CD8-positive, alpha-beta memory T cell (primary cell): ENCODE results near the gene RIN3. TPM values are rescaled to one million over a fixed set of nuclear protein-coding genes. Genes with fewer than 3 reads are reported as not detected.

ENCODE experiments used
- CTCF ChIA-PET: fragments of 350-600 bp; sonication (Branson Sonifier 250); formaldehyde crosslinking; loops from one replicate; lab custom pipeline; 2021; ENCODE audit warnings: antibody characterized with exemption; lab: Charles Lee
- POLR2A ChIA-PET: fragments of 350-600 bp; sonication (Branson Sonifier 250); formaldehyde crosslinking; loops from one replicate; lab custom pipeline; 2021; ENCODE audit warnings: antibody characterized with exemption; lab: Charles Lee
- DNase-seq, 5 donors: peaks; one replicate each; pipeline versions ENCODE4 v3.0.0 to v3.0.0-alpha.2; 2020 to 2022; ENCODE audit warnings: mixed read lengths in 1 of 5
- H3K27ac ChIP-seq: one replicate; pipeline ENCODE4 v1.7.0; 2013; ENCODE audit warnings: low read depth, mild to moderate bottlenecking, low read length, moderate library complexity
- H3K27me3 ChIP-seq: 2 replicates; pipeline ENCODE4 v1.7.0; 2013; ENCODE audit warnings: low read length, mild to moderate bottlenecking; ENCODE audit not compliant: insufficient read depth, poor library complexity, severe bottlenecking
- H3K36me3 ChIP-seq: 2 replicates; pipeline ENCODE4 v1.7.0; 2013; ENCODE audit warnings: mild to moderate bottlenecking, low read length, moderate library complexity; ENCODE audit not compliant: insufficient read depth
- H3K4me1 ChIP-seq: 2 replicates; pipeline ENCODE4 v1.7.0; 2013; ENCODE audit warnings: mild to moderate bottlenecking, low read length, moderate library complexity; ENCODE audit not compliant: insufficient read depth
- H3K4me3 ChIP-seq: 2 replicates; pipeline ENCODE4 v1.7.0; 2013; ENCODE audit warnings: mild to moderate bottlenecking, low read length
- H3K9me3 ChIP-seq: 2 replicates; pipeline ENCODE4 v1.7.0; 2013; ENCODE audit warnings: mild to moderate bottlenecking, low read length
- H3K27ac Mint-ChIP-seq, 8 donors: one replicate each; pipeline ENCODE4 v1.8.0; 2020 to 2021; ENCODE audit warnings: mixed read lengths in 8 of 8, mild to moderate bottlenecking in 6 of 8, inconsistent platforms in 3 of 8, moderate library complexity in 3 of 8
- H3K27me3 Mint-ChIP-seq, 2 donors: one replicate each; pipeline ENCODE4 v1.8.0; 2020 to 2021; ENCODE audit warnings: mixed read lengths in 2 of 2, mild to moderate bottlenecking in 1 of 2, moderate library complexity in 1 of 2
- H3K36me3 Mint-ChIP-seq, 3 donors: one replicate each; pipeline ENCODE4 v1.8.0; 2020 to 2021; ENCODE audit warnings: mixed read lengths in 3 of 3, inconsistent platforms in 1 of 3, mild to moderate bottlenecking in 1 of 3
- H3K4me1 Mint-ChIP-seq, 3 donors: one replicate each; pipeline ENCODE4 v1.8.0; 2020 to 2021; ENCODE audit warnings: mixed read lengths in 3 of 3, inconsistent platforms in 1 of 3, mild to moderate bottlenecking in 1 of 3
- H3K4me3 Mint-ChIP-seq, 7 donors: one replicate each; pipeline ENCODE4 v1.8.0; 2020 to 2021; ENCODE audit warnings: mixed read lengths in 7 of 7, mild to moderate bottlenecking in 6 of 7, moderate library complexity in 4 of 7, inconsistent platforms in 2 of 7
- H3K9me3 Mint-ChIP-seq, 5 donors: one replicate each; pipeline ENCODE4 v1.8.0; 2020 to 2022; ENCODE audit warnings: mixed read lengths in 5 of 5, mild to moderate bottlenecking in 3 of 5, moderate library complexity in 2 of 5, inconsistent platforms in 1 of 5
- polyA plus RNA-seq: library from polyadenylated mRNA; unstranded; fragments of 300-500 nt; fragmentation: Illumina TruSeq; gene quantifications from one replicate; pipeline ENCODE4 v1.2.3, GENCODE V29; 2021
- total RNA-seq, 2 experiments: library from RNA; stranded (reverse); gene quantifications; one replicate each; pipeline ENCODE4 v1.2.3, GENCODE V29; 2021

The RIN3 gene
- total and polyA plus RNA-seq, 3 experiments from 2014 or later = 31.9 to 47.4 (median 46.0) TPM

GRCh38 chr14:92690171-92691011 is 176.8 kb downstream of the RIN3 start:
- H3K4me3 ChIP-seq = no peak overlapping the region
- peaks cover 12% of the 10 kb centered on the region for H3K36me3 ChIP-seq
- peaks cover 0 to 38% (median 0%) of the 10 kb centered on the region in 3 donors for H3K36me3 Mint-ChIP-seq
- H3K4me1 Mint-ChIP-seq = peaks cover 14 to 22% (median 19%) of the 10 kb centered on the region in 3 donors
- no peaks in the 10 kb centered on the region for H3K27me3 ChIP-seq
- no peak overlapping the region for H3K27ac ChIP-seq
- no peak for DNase-seq
- peaks cover 27% of the 10 kb centered on the region for H3K4me1 ChIP-seq
- peaks cover 0 to 2% of the 10 kb centered on the region in 2 donors for H3K27me3 Mint-ChIP-seq
- no peaks in the 10 kb centered on the region for H3K9me3 Mint-ChIP-seq
- no peaks in the 10 kb centered on the region for H3K9me3 ChIP-seq
- ChIA-PET POLR2A (interaction anchor here (0.5 to 0.6 kb wide), 2 partner anchors 52 to 176 kb away, joined by 3 to 4 read pairs; no protein-coding TSS in a partner anchor), CTCF (interaction anchor here (1.0 to 2.4 kb wide), 6 partner anchors 10 to 87 kb away, joined by 3 to 12 read pairs (median 5); no protein-coding TSS in a partner anchor)
- no peak overlapping the region for H3K4me3 Mint-ChIP-seq
- peak overlapping the region in 2 of 8 donors; percentile 43 to 54 for H3K27ac Mint-ChIP-seq

DNA sequence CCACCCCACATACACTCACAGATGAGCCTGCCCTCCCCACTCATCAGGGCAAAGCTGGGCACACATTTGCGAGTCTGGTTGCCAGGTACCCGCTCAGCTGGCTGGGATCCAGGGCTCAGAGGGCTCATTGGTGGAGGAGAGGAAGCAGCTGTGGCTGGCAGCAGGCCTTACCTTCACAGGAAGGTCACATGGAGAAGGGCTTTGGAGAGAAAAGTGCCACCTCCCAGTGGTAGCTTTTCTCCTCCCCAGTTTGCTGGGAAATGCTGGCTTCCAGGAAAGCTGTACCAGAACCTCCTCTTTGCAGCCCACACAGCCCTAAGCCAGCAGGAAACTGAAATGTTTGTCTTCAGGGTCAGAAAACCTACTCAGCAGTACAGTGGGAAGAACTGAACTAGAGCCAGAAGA is 179.2 kb downstream of the RIN3 start:
- DNase-seq = peak in 3 of 5 donors; percentile 33 to 64 (median 58)
- Histone ChIP-seq H3K9me3 (no peaks in the 10 kb centered on the region), H3K36me3 (no peaks in the 10 kb centered on the region), H3K4me3 (no peak overlapping the region), H3K27me3 (no peaks in the 10 kb centered on the region), H3K27ac (no peak overlapping the region), H3K4me1 (peaks cover 27% of the 10 kb centered on the region)
- Mint-ChIP-seq H3K27me3 (peaks cover 0 to 2% of the 10 kb centered on the region in 2 donors), H3K36me3 (peaks cover 0 to 21% (median 0%) of the 10 kb centered on the region in 3 donors), H3K9me3 (no peaks in the 10 kb centered on the region), H3K4me1 (peaks cover 14 to 26% (median 22%) of the 10 kb centered on the region in 3 donors), H3K27ac (peak overlapping the region in 6 of 8 donors; percentile 22 to 66 (median 44)), H3K4me3 (no peak overlapping the region)
- CTCF ChIA-PET = interaction anchor here (1.6 to 1.7 kb wide), 2 partner anchors 16 kb away, joined by 3 to 5 read pairs; no protein-coding TSS in a partner anchor
- POLR2A ChIA-PET = interaction anchor here (0.6 kb wide), 1 partner anchor 158 kb away, joined by 5 read pairs; no protein-coding TSS in a partner anchor

DNA sequence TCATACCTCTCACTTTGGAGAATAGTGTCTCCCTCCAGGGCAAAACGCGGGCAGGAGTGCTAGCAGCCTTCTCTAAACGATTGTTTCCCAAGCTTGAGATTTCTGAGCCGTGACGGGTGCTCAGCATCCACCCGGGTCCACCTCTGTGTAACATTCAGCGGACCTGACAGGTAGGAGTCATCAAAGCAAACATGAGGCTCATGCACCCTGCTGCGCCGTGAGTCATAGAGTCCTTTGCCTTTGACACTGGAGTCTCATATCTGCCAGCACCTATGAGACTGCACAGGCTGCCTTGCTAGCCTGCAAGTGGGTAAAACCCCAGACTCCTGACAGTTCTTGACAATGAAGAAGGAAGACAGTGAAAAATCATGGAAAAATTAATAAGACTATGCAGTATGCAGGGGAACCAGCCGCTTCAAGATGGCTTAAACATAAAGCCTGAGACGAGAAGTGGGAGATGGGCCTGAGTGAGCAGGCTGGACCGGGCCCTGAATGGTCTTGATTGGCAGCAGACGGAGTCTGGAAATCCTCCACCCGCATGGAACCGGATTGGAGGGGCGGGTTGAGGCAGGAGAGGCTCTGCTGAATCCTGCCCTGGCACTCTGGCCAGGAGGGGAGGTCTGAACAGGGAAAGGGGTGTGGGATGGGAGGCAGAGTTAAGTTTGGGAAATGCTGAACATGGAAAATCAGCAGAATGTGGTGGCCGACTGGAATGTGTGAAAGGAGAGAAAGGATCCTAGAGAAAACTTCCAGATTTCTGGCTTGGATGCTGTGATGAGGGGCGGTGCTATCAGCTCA is 180.6 kb downstream of the RIN3 start:
- CTCF ChIA-PET = interaction anchor here (1.7 kb wide), 1 partner anchor 18 kb away, joined by 3 read pairs; no protein-coding TSS in a partner anchor
- H3K27ac ChIP-seq = no peak overlapping the region
- peaks cover 0 to 2% of the 10 kb centered on the region in 2 donors for H3K27me3 Mint-ChIP-seq
- H3K36me3 Mint-ChIP-seq = peaks cover 0 to 11% (median 0%) of the 10 kb centered on the region in 3 donors
- H3K9me3 ChIP-seq = no peaks in the 10 kb centered on the region
- peak overlapping the region in 3 of 8 donors; percentile 4 to 55 (median 8) for H3K27ac Mint-ChIP-seq
- no peaks in the 10 kb centered on the region for H3K9me3 Mint-ChIP-seq
- no peak overlapping the region for H3K4me3 Mint-ChIP-seq
- H3K36me3 ChIP-seq = no peaks in the 10 kb centered on the region
- POLR2A ChIA-PET = no interaction called here
- H3K27me3 ChIP-seq = no peaks in the 10 kb centered on the region
- H3K4me3 ChIP-seq = no peak overlapping the region
- H3K4me1 ChIP-seq = peaks cover 27% of the 10 kb centered on the region
- no peak for DNase-seq
- H3K4me1 Mint-ChIP-seq = peaks cover 14 to 26% (median 22%) of the 10 kb centered on the region in 3 donors

DNA sequence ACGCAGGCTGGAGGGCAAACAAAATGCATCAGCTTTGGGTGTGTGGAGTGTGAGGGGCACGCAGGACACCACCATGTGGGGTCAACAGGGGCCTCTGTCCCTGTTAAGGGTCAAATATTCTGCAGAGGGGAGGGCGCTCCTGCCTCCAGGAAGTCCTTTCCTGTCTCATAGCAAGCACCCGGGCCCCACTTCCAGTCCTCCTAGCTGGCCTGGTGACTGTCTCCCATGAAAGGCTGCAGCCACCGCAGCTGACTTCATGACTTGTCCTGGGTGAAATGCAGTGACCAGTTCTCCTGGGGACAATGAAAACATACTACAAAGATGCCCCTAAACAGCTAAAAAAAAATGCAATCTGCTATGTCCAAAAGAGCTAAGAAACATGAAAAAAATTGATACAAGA is 181.2 kb downstream of the RIN3 start:
- CTCF ChIA-PET = no interaction called here

GRCh38 chr14:92695562-92695961 is 182.0 kb downstream of the RIN3 start:
- H3K27ac Mint-ChIP-seq = peak overlapping the region in 1 of 8 donors; percentile 56

More for the DNA sequence above, 181.2 kb downstream of the RIN3 start:
- Histone ChIP-seq H3K9me3 (no peaks in the 10 kb centered on the region), H3K27me3 (no peaks in the 10 kb centered on the region), H3K27ac (no peak overlapping the region), H3K4me3 (no peak overlapping the region), H3K36me3 (no peaks in the 10 kb centered on the region), H3K4me1 (peaks cover 27% of the 10 kb centered on the region)
- no peak for DNase-seq
- POLR2A ChIA-PET = no interaction called here
- Mint-ChIP-seq H3K27me3 (peaks cover 0 to 2% of the 10 kb centered on the region in 2 donors), H3K36me3 (peaks cover 0 to 11% (median 0%) of the 10 kb centered on the region in 3 donors), H3K9me3 (no peaks in the 10 kb centered on the region), H3K4me3 (no peak overlapping the region), H3K4me1 (peaks cover 14 to 26% (median 22%) of the 10 kb centered on the region in 3 donors), H3K27ac (peak overlapping the region in 1 of 8 donors; percentile 47)

DNA sequence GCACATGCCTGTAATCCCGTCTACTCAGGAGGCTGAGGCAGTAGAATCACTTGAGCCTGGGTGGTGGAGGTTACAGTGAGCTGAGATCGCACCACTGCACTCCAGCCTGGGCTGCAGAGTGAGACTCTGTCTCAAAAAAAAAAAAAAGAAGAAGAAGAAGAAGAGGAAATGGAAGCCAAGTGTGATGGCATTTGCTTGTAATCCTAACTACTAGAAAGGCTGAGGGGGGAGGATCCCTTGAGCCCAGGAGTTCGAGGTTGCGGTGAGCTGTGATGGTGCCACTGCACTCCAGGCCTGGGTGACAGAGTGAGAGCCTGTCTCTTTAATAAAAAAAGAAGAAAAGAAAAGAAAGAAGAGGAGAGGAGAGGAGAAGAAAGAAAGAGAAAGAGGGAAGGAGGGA is 182.8 kb downstream of the RIN3 start:
- no peak overlapping the region for H3K4me3 Mint-ChIP-seq
- CTCF ChIA-PET = no interaction called here
- no peaks in the 10 kb centered on the region for H3K36me3 Mint-ChIP-seq

More at GRCh38 chr14:92695562-92695961, 182.0 kb downstream of the RIN3 start:
- H3K4me3 ChIP-seq = no peak overlapping the region
- peaks cover 27% of the 10 kb centered on the region for H3K4me1 ChIP-seq
- Mint-ChIP-seq H3K4me1 (peaks cover 14 to 26% (median 22%) of the 10 kb centered on the region in 3 donors), H3K4me3 (no peak overlapping the region), H3K27me3 (peaks cover 0 to 4% of the 10 kb centered on the region in 2 donors), H3K9me3 (no peaks in the 10 kb centered on the region), H3K36me3 (peaks cover 0 to 4% (median 0%) of the 10 kb centered on the region in 3 donors)
- CTCF ChIA-PET = no interaction called here
- POLR2A ChIA-PET = no interaction called here
- no peaks in the 10 kb centered on the region for H3K36me3 ChIP-seq
- no peaks in the 10 kb centered on the region for H3K27me3 ChIP-seq
- no peak overlapping the region for H3K27ac ChIP-seq
- no peak for DNase-seq
- no peaks in the 10 kb centered on the region for H3K9me3 ChIP-seq

DNA sequence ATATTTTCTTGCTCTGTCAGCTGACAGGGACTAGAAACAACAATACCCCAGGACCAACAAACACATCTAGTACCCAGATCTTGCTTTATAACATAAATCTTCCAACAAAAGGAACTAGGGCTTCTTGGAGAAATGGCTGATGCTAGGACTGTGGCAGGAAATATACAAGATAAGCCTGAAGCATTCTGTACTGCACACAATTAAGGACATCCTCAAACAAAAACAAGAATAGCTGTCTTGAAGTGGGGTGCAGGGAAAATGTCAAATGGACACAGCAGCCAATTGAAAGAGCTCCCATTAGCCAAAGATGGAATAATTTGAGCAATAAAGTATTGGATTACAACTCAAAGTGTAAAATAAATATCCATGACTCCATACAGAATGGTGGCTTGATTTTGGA is 184.8 kb downstream of the RIN3 start:
- no peak overlapping the region for H3K27ac ChIP-seq
- H3K4me1 Mint-ChIP-seq = peaks cover 3 to 14% (median 11%) of the 10 kb centered on the region in 3 donors
- H3K4me3 ChIP-seq = no peak overlapping the region
- peaks cover 6 to 15% of the 10 kb centered on the region in 2 donors for H3K27me3 Mint-ChIP-seq
- H3K36me3 Mint-ChIP-seq = no peaks in the 10 kb centered on the region
- H3K36me3 ChIP-seq = no peaks in the 10 kb centered on the region
- H3K4me1 ChIP-seq = peaks cover 14% of the 10 kb centered on the region
- no peaks in the 10 kb centered on the region for H3K9me3 ChIP-seq
- H3K27ac Mint-ChIP-seq = no peak overlapping the region
- no peak overlapping the region for H3K4me3 Mint-ChIP-seq
- ChIA-PET POLR2A (no interaction called here), CTCF (no interaction called here)
- no peaks in the 10 kb centered on the region for H3K9me3 Mint-ChIP-seq
- no peaks in the 10 kb centered on the region for H3K27me3 ChIP-seq
- no peak for DNase-seq

More for the DNA sequence above, 182.8 kb downstream of the RIN3 start:
- peaks cover 27% of the 10 kb centered on the region for H3K4me1 ChIP-seq
- H3K9me3 ChIP-seq = no peaks in the 10 kb centered on the region
- Mint-ChIP-seq H3K27ac (no peak overlapping the region), H3K27me3 (peaks cover under 1 to 6% of the 10 kb centered on the region in 2 donors), H3K4me1 (peaks cover 14 to 26% (median 22%) of the 10 kb centered on the region in 3 donors), H3K9me3 (no peaks in the 10 kb centered on the region)
- H3K27ac ChIP-seq = no peak overlapping the region
- H3K27me3 ChIP-seq = no peaks in the 10 kb centered on the region
- POLR2A ChIA-PET = no interaction called here
- H3K4me3 ChIP-seq = no peak overlapping the region
- DNase-seq = no peak
- no peaks in the 10 kb centered on the region for H3K36me3 ChIP-seq
